Effector memory CD4-positive, alpha-beta T cell (primary cell): ENCODE results near the gene CT45A6.
"Not testable (repeated sequence)": the region's sequence is repeated elsewhere in the genome, so short reads cannot be mapped to it uniquely, and the experiment has no call there.

ENCODE experiments used
- DNase-seq, 3 donors: peaks; one replicate each; pipeline ENCODE4 v3.0.0-alpha.2; 2020
- H3K27ac ChIP-seq: 2 replicates; pipeline ENCODE4 v1.7.0; 2013; ENCODE audit warnings: mild to moderate bottlenecking, low read length, moderate library complexity; ENCODE audit not compliant: insufficient read depth, poor library complexity, severe bottlenecking
- H3K27me3 ChIP-seq: replicated peaks from 2 replicates; pipeline ENCODE4 v1.7.0; 2013; ENCODE audit warnings: mild to moderate bottlenecking, low read length; ENCODE audit not compliant: insufficient read depth, control insufficient read depth, poor library complexity, severe bottlenecking
- H3K36me3 ChIP-seq: 2 replicates; pipeline ENCODE4 v1.7.0; 2013; ENCODE audit warnings: mild to moderate bottlenecking, low read length, moderate library complexity; ENCODE audit not compliant: control insufficient read depth, insufficient read depth
- H3K4me1 ChIP-seq: 2 replicates; pipeline ENCODE4 v1.7.0; 2013; ENCODE audit warnings: low read length, mild to moderate bottlenecking; ENCODE audit not compliant: control insufficient read depth, insufficient read depth, poor library complexity, severe bottlenecking
- H3K4me3 ChIP-seq: 2 replicates; pipeline ENCODE4 v1.7.0; 2013; ENCODE audit warnings: low read length, low read depth, mild to moderate bottlenecking; ENCODE audit not compliant: insufficient read depth, poor library complexity, severe bottlenecking
- H3K9me3 ChIP-seq: 2 replicates; pipeline ENCODE4 v1.7.0; 2013; ENCODE audit warnings: mild to moderate bottlenecking, low read length, moderate library complexity; ENCODE audit not compliant: control insufficient read depth
- total RNA-seq, 3 donors: gene quantifications; one replicate each; lab custom pipeline; 2026; lab: John Stamatoyannopoulos, UW

Gene CT45A6
- 0 reads per million in 3 donors for total RNA-seq

GRCh38 chrX:135802687-135803086 lies at the start of gene CT45A6:
Gene CT45A6 (minus strand): TSS chrX:135802787. CDS start chrX:135798993, 3,794 bp downstream.
- DNase-seq, H3K36me3 ChIP-seq, H3K4me3 ChIP-seq, H3K27me3 ChIP-seq, H3K4me1 ChIP-seq, H3K9me3 ChIP-seq, H3K27ac ChIP-seq: not testable (repeated sequence)

GRCh38 chrX:135837180-135837579 lies 34.6 kb upstream of the CT45A6 start, which contains the start of gene CT45A7:
Gene CT45A7 (minus strand): TSS chrX:135837280. CDS start chrX:135833533, 3,747 bp downstream.
- not testable (repeated sequence) for H3K4me3 ChIP-seq, H3K4me1 ChIP-seq, DNase-seq, H3K36me3 ChIP-seq, H3K9me3 ChIP-seq, H3K27ac ChIP-seq, H3K27me3 ChIP-seq

GRCh38 chrX:135819912-135820311 lies 17.3 kb upstream of the CT45A6 start, which contains the start of gene CT45A2:
Gene CT45A2 (minus strand): TSS chrX:135820012. CDS start chrX:135816265, 3,747 bp downstream.
- H3K27me3 ChIP-seq, H3K4me3 ChIP-seq: not testable (repeated sequence)

GRCh38 chrX:135785403-135785802 lies 17.2 kb downstream of the CT45A6 start, which contains the start of gene CT45A5:
Gene CT45A5 (minus strand): TSS chrX:135785503. CDS start chrX:135781729, 3,774 bp downstream.
- not testable (repeated sequence) for DNase-seq, H3K27ac ChIP-seq, H3K4me3 ChIP-seq, H3K4me1 ChIP-seq, H3K36me3 ChIP-seq, H3K9me3 ChIP-seq, H3K27me3 ChIP-seq

More at GRCh38 chrX:135819912-135820311, 17.3 kb upstream of the CT45A6 start, which contains the start of gene CT45A2:
- H3K27ac ChIP-seq, DNase-seq, H3K36me3 ChIP-seq, H3K9me3 ChIP-seq, H3K4me1 ChIP-seq: not testable (repeated sequence)

- not testable (repeated sequence) for H3K36me3 ChIP-seq, H3K27me3 ChIP-seq, DNase-seq, H3K4me1 ChIP-seq, H3K4me3 ChIP-seq, H3K27ac ChIP-seq, H3K9me3 ChIP-seq
Observed at GRCh38 chrX:135768091-135768490, 34.5 kb downstream of the CT45A6 start, which contains the start of gene CT45A3. Gene CT45A3 (minus strand): TSS chrX:135768191. CDS start chrX:135764444, 3,747 bp downstream.

GRCh38 chrX:135744739-135745138 lies 57.8 kb downstream of the CT45A6 start:
- not testable (repeated sequence) for H3K9me3 ChIP-seq, DNase-seq, H3K27ac ChIP-seq, H3K4me1 ChIP-seq, H3K36me3 ChIP-seq, H3K27me3 ChIP-seq, H3K4me3 ChIP-seq
